Astrocyte of the spinal cord (primary cell): Measurements from ENCODE around the gene ZSWIM9.
A peak's percentile ranks its signal among the peaks of the same experiment; 100 is the strongest.

Experiments
- DNase-seq: peaks from one replicate; pipeline ENCODE4 v3.0.0; 2011; ENCODE audit warnings: low read depth, low spot score
- H3K4me3 ChIP-seq: 2 replicates; pipeline ENCODE4 v1.5.1; 2011; ENCODE audit warnings: low read depth, mild to moderate bottlenecking, low read length, moderate library complexity
- CTCF ChIP-seq: IDR thresholded peaks from 2 replicates; pipeline ENCODE4 v1.5.1; 2012; ENCODE audit warnings: low read depth, mild to moderate bottlenecking, low read length, inconsistent platforms
- in situ Hi-C: cut with HindIII; loops from 2 replicates; pipeline ENCODE4 v1.10.0; 2017; ENCODE audit warnings: low sequenced_read_pairs

ZSWIM9 gene

GRCh38 chr19:48244281-48244680 lies 73.8 kb downstream of the ZSWIM9 start:
- H3K4me3 ChIP-seq, result no peak overlapping the region
- TF ChIP-seq CTCF, result no peak
- peak; percentile 4 for DNase-seq
- in situ Hi-C loops, result no loop called here

- TF ChIP-seq CTCF, result no peak
- no peak overlapping the region for H3K4me3 ChIP-seq
- in situ Hi-C loops, result no loop called here
- no peak for DNase-seq
Measured at GRCh38 chr19:48246101-48246500, 75.6 kb downstream of the ZSWIM9 start.

GRCh38 chr19:48247212-48247611 lies 76.7 kb downstream of the ZSWIM9 start:
- in situ Hi-C loops, result no loop called here
- H3K4me3 ChIP-seq, result no peak overlapping the region
- no peak for TF ChIP-seq CTCF
- DNase-seq, result no peak
